OCI-LY7 (cell line): ENCODE data around the gene UBE2D1. TPM values are rescaled to one million over a fixed set of nuclear protein-coding genes. Genes with fewer than 3 reads are reported as not detected.

ENCODE experiments used
- BruUV-seq: library from RNA; stranded (reverse); fragments of 400-500 nt; replicated peaks from 2 replicates; lab custom pipeline; 2021; lab: Mats Ljungman, UMichigan
- CTCF ChIA-PET: fragments of 300-600 bp; sonication (Branson Sonifier 250); formaldehyde crosslinking; loops from one replicate; lab custom pipeline; 2022; ENCODE audit warnings: antibody characterized with exemption; ENCODE audit not compliant: unreplicated experiment; lab: Charles Lee
- POLR2A ChIA-PET: fragments of 300-600 bp; sonication (Branson Sonifier 250); formaldehyde crosslinking; loops from one replicate; lab custom pipeline; 2022; ENCODE audit warnings: antibody characterized with exemption; lab: Charles Lee
- DNase-seq: peaks from one replicate; pipeline ENCODE4 v3.0.0-alpha.2; 2015; ENCODE audit warnings: low spot score
- H2AFZ ChIP-seq: fragments of 200-600 bp; sonication (generic), shearing (Covaris generic); 2 replicates; pipeline ENCODE4 v1.6.1; 2014; ENCODE audit warnings: mild to moderate bottlenecking, antibody characterized with exemption, low read length, moderate library complexity
- H3K27ac ChIP-seq: fragments of 200-600 bp; sonication (generic); 2 replicates; pipeline ENCODE4 v1.5.1; 2014; ENCODE audit warnings: mixed run types, low read depth, mild to moderate bottlenecking, moderate library complexity, low read length, inconsistent platforms; ENCODE audit not compliant: poor library complexity, severe bottlenecking
- H3K36me3 ChIP-seq: fragments of 200-600 bp; sonication (generic); 2 replicates; pipeline ENCODE4 v1.6.1; 2014; ENCODE audit warnings: mild to moderate bottlenecking, antibody characterized with exemption, low read length, moderate library complexity, mixed read lengths; ENCODE audit not compliant: insufficient read depth
- H3K4me1 ChIP-seq: fragments of 200-600 bp; sonication (generic); 2 replicates; pipeline ENCODE4 v1.5.1; 2014; ENCODE audit warnings: mild to moderate bottlenecking, low read length; ENCODE audit not compliant: insufficient read depth, poor library complexity, severe bottlenecking
- H3K4me2 ChIP-seq: fragments of 200-600 bp; sonication (generic); 2 replicates; pipeline ENCODE4 v1.6.1; 2014; ENCODE audit warnings: mild to moderate bottlenecking, low read length
- H3K4me3 ChIP-seq: fragments of 200-600 bp; sonication (generic); 2 replicates; pipeline ENCODE4 v1.5.1; 2014; ENCODE audit warnings: mild to moderate bottlenecking, low read depth, low read length; ENCODE audit not compliant: poor library complexity, severe bottlenecking
- H3K79me2 ChIP-seq: fragments of 200-600 bp; sonication (generic); 2 replicates; pipeline ENCODE4 v1.6.1; 2016; ENCODE audit warnings: low read depth, mild to moderate bottlenecking, low read length, moderate library complexity, mixed read lengths; ENCODE audit not compliant: insufficient read depth
- H3K9me2 ChIP-seq: fragments of 200-600 bp; sonication (generic); 2 replicates; pipeline ENCODE4 v1.6.1; 2016; ENCODE audit warnings: mild to moderate bottlenecking, low read length, mixed read lengths; ENCODE audit not compliant: insufficient read depth
- H3K9me3 ChIP-seq: fragments of 200-600 bp; sonication (generic); 2 replicates; pipeline ENCODE4 v1.6.1; 2014; ENCODE audit warnings: mild to moderate bottlenecking, mixed run types, low read length, mixed read lengths
- H4K20me1 ChIP-seq: fragments of 200-600 bp; sonication (generic); 2 replicates; pipeline ENCODE4 v1.6.1; 2014; ENCODE audit warnings: mild to moderate bottlenecking, antibody characterized with exemption, low read length, moderate library complexity, mixed read lengths; ENCODE audit not compliant: insufficient read depth
- EZH2phosphoT487 ChIP-seq: fragments of 200-600 bp; sonication (generic); IDR thresholded peaks from 2 replicates; pipeline ENCODE4 v1.6.1; 2018; ENCODE audit warnings: low read depth, borderline replicate concordance, mild to moderate bottlenecking, mixed run types, antibody characterized with exemption, low read length, moderate library complexity, mixed read lengths
- intact Hi-C: fragments of 100-400 bp; cut with micrococcal nuclease; formaldehyde crosslinking; loops from one replicate; pipeline ENCODE4 v1.10.0; 2022; ENCODE audit not compliant: unreplicated experiment
- total RNA-seq, 2 experiments: library from RNA; depleted of rRNA in 1 of 2; stranded (reverse); fragments of >200 nt in 1 of 2; shearing (Covaris generic) in 1 of 2; gene quantifications; 2 replicates each; pipeline ENCODE4 v1.2.3, GENCODE V29; 2014 to 2022
- TF ChIP-seq, protein P1 (sequence below): fragments of 200-600 bp; sonication (generic); conservative IDR thresholded peaks from 2 replicates; pipeline ENCODE4 v1.5.1; 2014; ENCODE audit warnings: mild to moderate bottlenecking, antibody characterized with exemption, low read length, moderate library complexity, mixed read lengths

UBE2D1 gene
- total RNA-seq, 2 experiments from 2014 or later, result 6.8 to 10.0 TPM

DNA sequence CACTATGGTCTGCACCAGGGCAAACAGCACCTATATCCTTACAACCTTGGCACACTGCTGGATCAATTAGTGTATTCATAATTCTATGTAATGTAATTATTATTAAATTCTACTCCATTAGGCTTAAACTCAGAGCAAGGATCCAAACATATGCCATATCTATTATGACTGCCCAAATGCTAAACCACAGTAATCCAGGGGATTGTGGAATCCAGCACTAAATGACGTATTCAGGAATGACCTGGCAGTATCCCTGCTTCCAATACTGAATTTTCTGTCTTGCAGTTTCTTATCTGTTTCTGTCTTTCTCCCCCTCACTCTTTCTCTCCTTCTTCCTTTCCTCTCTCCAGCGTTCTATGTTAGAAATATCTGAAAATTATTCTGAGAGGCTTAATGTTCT is 16.5 kb upstream of the UBE2D1 start:
- intact Hi-C loops, result no loop called here
- TF ChIP-seq EZH2phosphoT487, result no peak
- TF ChIP-seq, protein P1, sequence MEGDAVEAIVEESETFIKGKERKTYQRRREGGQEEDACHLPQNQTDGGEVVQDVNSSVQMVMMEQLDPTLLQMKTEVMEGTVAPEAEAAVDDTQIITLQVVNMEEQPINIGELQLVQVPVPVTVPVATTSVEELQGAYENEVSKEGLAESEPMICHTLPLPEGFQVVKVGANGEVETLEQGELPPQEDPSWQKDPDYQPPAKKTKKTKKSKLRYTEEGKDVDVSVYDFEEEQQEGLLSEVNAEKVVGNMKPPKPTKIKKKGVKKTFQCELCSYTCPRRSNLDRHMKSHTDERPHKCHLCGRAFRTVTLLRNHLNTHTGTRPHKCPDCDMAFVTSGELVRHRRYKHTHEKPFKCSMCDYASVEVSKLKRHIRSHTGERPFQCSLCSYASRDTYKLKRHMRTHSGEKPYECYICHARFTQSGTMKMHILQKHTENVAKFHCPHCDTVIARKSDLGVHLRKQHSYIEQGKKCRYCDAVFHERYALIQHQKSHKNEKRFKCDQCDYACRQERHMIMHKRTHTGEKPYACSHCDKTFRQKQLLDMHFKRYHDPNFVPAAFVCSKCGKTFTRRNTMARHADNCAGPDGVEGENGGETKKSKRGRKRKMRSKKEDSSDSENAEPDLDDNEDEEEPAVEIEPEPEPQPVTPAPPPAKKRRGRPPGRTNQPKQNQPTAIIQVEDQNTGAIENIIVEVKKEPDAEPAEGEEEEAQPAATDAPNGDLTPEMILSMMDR, result no peak
- POLR2A ChIA-PET, result interaction anchor here (1.1 kb wide), 1 partner anchor 17 kb away, joined by 3 read pairs; no protein-coding TSS in a partner anchor
- H3K36me3 ChIP-seq, result no peaks in the 10 kb centered on the region
- H3K27ac ChIP-seq, result no peak overlapping the region
- CTCF ChIA-PET, result no interaction called here
- no peak for DNase-seq
- H3K79me2 ChIP-seq, result no peaks in the 10 kb centered on the region
- no peak overlapping the region for H3K4me3 ChIP-seq
- H3K4me1 ChIP-seq, result peaks cover 7% of the 10 kb centered on the region
- H3K9me2 ChIP-seq, result no peaks in the 10 kb centered on the region
- no TSS peak for BruUV-seq
- H4K20me1 ChIP-seq, result no peaks in the 10 kb centered on the region
- H2AFZ ChIP-seq, result no peak overlapping the region
- H3K9me3 ChIP-seq, result no peaks in the 10 kb centered on the region
- no peak overlapping the region for H3K4me2 ChIP-seq

DNA sequence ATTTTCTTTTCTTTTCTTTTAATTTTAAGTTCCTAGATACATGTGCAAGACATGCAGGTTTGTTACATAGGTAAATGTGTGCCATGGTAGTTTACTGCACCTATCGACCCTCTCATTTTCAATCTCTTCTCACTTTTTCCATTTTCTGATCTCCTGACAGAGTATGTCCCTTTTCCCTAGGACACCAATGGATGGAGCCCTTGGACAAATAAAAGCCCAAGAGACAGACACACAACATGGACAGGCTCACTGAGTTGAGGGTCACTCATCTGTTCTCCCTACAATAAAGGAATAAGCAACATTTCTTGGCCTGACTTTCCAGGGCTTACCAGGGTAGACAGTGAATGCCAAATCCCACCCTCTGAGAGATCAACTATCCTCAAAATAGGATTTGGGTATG is 15.2 kb upstream of the UBE2D1 start:
- H3K27ac ChIP-seq, result no peak overlapping the region
- BruUV-seq, result no TSS peak
- POLR2A ChIA-PET, result no interaction called here

More for the DNA sequence above, 15.2 kb upstream of the UBE2D1 start:
- Histone ChIP-seq H3K79me2 (no peaks in the 10 kb centered on the region), H3K9me3 (no peaks in the 10 kb centered on the region), H3K4me1 (peaks cover 7% of the 10 kb centered on the region), H3K4me2 (no peak overlapping the region), H3K36me3 (no peaks in the 10 kb centered on the region), H4K20me1 (no peaks in the 10 kb centered on the region), H3K9me2 (no peaks in the 10 kb centered on the region), H2AFZ (no peak overlapping the region), H3K4me3 (no peak overlapping the region)
- DNase-seq, result no peak
- TF ChIP-seq EZH2phosphoT487, result no peak
- TF ChIP-seq, protein P1, result no peak
- CTCF ChIA-PET, result no interaction called here
- intact Hi-C loops, result no loop called here
